ENCODE measurements around the gene RRAD.

RRAD gene

DNA sequence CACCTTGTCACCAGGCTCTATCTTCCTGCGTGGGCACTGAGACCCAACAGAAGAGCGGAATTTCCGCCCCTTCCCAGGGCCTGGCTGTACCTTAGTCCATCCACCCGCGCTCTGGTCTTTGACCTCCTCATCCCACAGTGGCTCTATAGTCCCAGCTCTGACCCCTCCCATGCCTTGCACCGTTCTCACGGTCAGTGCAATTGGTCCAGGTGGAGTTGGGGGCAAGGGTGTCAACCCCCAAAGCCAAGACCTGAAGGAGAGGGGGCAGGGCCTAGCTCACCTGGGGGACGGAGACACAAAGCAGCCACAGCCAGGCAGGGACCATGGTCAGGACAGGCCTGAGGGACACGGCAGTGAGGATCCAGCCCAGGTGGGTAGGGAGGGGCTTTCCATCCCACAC lies 7.6 kb downstream of the RRAD start:
- no peak for DNase-seq (ENCODE audit: low read depth)

DNA sequence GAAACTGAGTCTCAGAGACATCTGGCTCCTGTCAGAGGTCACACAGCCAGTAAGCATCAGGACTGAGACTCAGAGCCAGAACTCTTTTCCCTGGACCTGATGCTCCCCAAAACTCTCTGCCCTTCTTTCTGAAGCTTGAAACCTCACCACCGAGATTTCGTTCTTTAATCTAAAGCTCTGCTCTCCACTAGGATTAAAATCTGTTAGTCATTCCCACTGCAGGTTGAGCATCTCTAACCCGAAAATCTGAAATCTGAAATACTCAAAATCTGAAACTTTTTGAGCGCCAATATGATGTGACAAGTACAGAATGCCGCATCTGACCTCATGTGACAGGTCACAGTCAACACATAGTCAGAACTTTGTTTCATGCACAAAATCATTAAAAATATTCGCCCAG lies 8.8 kb downstream of the RRAD start:
- no peak for DNase-seq (ENCODE audit: low read depth)

DNA sequence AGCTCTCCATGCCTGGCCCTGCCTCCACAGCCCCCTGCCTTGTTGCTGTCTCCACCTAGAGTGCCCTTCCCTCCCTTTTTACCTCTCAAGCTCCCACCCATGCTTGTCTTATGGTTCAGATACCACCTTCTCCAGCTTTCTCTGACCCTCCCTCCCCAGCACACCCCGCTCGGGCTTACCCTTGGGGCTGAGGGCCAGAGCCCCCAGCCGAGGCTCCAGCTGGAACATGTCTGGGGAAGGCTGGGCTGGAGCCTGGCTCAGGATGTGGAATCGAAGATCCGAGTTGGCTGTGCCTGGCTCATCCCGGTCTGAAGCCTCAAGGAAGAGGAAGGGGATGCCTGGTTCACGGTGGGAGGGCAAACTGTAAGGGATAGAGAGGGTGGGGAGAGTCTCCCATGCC lies 10.3 kb downstream of the RRAD start:
- no peak for DNase-seq (ENCODE audit: low read depth)

DNA sequence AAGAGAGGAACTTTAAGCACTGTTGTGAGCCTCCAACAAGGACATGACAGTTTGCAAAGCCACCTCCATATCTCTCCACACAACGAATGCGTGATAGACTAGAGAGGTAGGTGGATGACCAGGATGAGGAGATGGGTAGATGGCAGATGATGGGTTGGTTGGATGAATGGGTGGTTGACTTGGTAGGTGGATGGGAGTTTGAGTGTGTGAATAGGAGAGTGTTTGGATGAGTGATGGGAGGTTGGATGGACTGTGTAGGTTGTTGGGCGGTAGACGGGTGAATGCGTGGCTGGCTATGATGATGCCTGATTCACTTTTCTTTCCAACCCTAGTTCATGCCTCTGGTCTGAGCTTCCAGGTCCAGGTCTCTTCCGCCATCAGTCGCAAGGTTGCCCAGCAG lies 10.8 kb downstream of the RRAD start:
- no peak for DNase-seq (ENCODE audit: low read depth)

DNA sequence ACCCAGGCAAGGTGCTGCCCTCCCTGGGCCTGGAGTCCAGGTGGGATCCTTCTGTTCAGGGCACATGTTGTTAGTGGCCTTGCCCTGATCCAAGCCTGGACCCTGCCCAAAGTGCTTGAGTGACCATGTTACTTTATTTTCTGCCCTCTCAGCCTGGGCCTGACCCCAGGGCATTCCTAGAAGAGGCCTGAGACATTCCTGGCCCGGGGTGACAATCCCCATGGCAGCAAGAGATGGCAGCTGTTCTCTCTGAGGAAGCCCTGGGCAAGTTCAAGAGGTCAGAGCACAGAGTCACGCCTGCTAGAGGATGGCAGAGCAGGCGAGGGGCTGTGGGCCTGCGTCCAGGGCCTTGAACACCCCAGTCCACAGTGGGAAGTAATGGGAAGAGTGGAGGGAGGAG lies 11.6 kb downstream of the RRAD start:
- no peak for DNase-seq (ENCODE audit: low read depth)

DNA sequence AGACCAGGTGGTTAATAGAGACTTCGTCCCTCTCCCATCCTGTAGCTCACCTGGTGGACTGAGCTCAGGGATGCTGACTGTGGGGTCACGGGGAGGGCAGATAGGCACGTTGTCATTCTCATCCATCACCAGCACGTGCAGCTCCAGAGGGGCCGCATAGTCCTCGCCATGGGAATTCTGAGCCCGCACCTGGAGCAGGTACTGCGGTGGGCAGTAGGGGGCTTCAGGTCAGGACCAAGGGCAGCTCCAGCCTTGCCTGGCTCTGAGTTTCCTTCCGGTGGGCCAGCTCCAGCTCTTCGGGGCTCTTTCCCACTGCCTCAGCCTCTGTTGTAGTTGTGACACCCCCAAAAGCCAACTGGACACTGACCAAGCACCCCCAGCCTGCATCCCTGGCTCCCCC lies 12.3 kb downstream of the RRAD start:
- DNase-seq (ENCODE audit: low read depth): no peak

DNA sequence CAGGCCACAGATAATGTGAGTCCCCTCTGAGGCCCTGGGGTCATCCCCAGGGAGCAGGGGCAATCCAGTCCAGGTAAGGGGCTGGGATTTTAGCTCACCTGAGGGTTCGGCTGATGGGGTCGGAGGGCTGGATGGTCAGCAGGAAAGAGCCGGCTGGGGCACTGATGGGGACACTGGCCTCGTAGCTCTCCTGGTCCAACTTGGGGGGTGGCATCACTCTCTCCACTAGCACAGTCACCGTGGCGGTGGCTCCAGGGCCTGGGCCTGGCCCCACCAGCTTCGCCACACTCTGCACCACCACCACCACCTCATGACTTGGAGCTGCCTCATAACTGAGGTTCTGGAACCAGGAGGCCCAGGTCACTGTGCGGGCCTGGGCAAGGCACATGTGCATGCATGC lies 13.5 kb downstream of the RRAD start:
- DNase-seq (ENCODE audit: low read depth): no peak

DNA sequence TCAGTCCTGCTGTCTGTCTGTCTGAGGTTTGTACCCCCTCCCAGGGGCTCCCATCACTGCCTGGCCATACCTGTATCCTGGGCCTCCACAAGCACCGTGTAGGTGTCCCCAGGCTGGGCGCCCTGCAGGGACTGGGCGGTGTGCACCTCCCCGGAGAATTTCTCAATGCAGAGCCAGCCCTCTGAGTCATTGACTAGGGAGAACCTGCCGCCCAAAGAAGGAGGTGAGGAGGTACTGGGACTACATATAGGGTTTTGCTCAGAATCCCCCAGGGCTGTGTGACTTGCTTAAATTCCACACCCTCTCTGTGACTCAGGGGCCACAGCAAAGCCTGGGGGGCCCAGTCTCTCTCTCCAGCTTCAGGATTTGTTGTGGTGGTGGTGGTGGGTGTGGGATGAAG lies 14.2 kb downstream of the RRAD start:
- DNase-seq (ENCODE audit: low read depth): no peak

DNA sequence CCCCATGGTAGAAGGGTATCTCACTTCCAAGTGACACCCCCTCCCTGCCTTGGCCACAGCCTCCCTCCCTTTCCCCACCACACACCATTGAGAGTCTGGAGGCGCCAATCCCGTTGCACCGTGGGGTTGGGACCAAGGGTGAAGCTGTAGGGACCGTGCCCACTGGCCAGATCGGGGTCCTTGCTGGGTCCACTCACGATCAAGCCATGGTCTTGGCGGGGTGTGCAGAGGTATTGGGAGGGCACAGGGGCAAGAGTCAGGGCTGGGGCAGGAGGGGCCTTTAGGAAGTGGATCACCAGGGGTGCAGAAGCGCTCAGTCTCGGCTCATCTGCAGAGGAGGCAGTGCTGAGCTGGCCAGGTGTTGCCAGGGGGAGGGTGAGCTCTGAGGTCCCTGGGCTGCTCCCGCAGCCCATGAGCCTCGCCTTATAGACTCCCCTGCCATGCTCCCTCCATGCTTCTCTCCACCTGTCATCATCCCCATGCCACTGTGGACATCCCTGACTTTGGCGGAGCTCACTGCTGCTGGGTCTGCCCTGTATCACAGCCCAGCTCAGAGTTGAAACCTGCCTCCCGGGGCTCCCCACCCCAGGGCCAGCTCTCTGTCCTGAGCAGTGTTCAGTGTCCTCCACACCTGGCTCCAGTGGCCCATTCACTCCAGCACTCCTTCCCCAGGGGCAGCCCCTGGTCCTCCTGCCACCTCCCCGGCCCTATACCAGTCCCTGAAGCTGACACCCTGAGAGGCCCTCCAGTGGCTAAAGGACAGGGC lies 15.0 kb downstream of the RRAD start:
- DNase-seq (ENCODE audit: low read depth): no peak

DNA sequence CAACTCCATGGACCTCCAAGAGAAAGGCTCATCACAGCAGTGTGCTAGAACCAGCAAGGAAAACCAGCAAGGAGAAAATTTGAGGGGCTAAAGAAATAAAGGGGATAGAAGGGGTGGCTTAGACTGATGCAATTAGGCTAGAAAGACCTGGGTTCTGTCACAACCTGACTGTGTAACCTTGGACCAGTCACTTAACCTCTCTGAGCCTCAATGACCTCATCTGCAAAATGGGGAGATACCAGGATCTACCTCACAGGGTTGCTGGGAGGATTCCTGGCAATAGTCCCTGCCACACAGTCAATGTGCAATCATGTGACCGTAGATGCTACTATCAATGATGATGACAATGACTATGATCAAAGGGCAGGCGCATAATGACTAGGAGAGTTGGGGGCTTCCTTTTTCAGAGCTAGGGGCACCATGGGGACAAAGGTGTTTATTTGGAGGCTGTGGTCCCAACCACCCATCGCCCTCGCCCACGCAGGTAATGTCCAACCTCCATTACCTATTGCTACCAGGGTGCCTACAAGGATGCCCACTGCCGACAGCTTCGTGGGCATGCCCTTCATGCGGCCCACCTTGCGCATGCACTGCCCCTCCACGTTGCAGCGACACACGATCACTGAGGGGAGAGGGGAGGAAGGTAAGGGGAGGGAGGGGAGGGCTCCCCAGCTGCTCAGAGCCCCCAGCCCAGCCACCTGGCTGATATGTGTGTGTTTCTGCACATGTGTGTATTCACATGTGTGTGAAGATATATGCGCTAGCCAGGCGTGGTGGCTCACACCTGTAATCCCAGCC lies 16.4 kb downstream of the RRAD start:
- no peak for DNase-seq (ENCODE audit: low read depth)

DNA sequence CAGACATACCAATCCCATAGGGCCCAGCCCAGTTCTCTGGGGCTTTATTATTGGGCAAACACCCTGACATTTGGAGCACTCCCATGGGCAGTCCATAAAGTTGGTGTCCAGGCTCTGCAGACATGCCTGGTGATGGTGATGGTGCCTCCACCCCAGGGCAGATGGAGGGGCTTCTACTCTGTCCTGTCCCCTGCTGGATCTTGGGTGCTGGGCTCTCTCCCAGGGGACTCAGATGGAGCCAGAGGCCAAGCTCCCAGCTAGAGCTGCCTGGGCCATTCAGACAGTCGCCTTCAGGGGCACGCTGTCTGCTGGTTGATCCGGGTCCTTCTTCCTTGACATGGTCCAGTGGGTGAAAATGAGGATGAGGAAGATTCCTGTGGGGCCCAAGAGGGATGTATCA lies 17.2 kb downstream of the RRAD start:
- no peak for DNase-seq (ENCODE audit: low read depth)

DNA sequence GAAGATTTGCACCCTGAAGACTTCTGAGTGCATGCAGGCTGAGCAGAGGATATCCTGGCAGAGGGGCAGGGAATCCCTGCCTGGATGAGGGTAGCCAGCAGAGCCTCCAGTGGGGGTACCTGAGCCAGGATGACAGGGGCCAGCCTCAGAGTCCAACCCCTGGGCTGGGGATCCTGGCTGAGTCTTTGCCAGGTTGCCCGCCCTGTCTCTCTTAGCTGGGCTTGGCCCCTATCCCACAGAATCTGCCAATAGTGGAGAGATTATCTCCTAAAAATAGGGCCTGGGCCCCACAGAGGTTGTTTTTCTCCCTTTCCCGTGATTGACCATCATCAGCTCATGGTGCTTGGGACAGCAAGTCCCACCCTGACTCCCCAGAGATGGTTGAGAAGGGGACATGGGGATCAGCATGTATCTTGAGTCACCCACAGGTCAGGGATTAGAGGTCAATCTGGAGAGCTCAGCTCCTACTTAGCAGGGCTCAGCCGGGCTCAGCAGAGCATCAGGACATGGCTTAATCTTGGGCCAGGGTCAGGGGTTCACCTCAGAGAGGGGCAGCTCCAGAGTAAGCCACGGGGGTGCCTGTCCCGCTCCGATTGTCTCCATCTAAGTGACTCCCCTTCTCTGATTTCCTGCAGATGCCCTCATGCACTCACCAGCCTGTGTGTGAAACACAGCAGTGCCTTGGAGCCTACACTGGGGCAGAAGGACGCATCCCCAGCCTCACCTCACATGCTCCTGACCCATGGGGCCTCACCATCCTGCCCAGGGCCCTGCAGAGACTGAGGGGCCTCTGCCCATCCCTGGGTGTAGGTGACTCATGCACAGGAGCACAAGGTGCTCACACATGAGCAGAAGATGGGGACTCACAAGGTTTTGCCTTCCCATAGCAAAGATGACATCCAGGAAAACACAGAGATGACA lies 18.2 kb downstream of the RRAD start:
- DNase-seq (ENCODE audit: low read depth): no peak

DNA sequence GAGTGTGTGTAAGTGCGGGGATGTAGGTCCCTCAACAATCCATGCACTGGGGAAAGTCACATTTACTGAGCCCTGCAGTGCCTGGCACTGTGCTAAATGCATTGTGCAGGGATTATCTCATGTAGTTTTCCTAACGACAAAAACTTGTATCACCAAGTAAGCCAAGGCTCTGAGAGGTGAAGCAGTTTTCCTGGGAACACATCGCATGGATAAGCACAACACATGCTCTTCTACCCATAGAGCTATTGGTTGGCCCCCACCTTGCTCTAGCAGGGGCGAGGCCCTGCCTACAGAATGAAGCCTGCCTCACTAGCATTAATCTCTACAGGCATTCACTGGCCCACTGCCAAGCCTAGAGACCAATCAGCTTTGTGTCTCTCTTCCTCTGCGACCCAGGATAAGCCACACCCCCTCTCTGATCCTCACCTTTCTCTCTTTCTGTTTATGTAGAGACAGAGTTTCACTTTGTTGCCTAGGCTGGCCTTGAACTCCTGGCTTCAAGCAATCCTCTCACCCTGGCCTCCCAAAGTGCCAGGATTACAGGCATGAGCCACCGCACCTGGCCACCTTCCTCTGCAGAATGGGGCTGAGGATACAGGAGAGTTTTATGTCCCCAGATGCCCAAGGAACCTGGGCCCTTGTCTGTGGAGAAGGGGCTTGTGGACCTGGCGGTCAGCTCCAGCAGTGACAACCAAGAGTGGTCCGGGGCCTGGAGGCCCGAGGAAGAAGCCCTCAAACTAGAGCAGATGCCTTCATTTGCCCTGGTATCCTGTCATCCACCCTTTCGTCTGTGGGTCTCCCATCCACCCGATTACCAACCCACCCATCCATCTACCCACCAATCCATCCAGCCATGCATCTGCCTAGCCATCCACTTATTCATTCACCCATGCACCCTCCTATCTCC lies 19.4 kb downstream of the RRAD start:
- no peak for DNase-seq (ENCODE audit: low read depth)

DNA sequence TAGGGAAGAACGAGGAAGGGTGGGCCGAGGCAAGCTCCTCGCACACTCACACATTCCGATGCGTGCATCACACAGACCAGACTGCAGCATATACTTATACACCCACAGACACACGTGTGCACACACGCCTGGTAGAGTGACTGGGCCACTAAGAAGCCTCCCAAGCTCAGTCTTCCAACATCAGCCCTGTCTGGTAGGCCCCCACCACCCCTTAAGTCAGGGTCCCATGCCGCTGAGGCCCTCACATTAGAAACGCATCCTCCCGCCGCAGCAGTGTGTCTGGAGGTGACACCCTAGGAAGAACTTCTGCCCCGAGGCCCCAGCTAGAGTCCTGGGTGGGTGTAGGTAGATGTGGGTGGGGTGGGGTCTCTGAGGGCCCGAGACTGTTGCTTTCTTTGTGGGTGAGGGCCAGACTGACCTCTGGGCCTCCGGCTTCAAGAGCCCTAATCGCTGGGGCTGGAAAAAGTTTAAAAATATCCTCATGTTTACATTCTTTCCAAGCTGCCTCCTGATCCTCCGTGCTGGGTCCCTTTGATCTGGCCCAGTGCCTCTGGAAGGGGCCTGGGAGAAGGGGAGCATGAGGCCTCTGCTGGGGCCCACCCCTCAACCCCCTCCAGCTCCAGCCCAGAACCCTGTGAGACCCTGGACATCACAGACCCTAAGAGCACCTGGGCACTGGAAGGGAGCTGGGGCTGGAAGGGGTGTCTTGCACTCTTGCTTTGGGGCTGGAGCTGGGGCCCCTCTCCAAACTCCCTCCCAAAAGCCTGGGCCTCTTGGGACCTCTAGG lies 20.3 kb downstream of the RRAD start:
- no peak for DNase-seq (ENCODE audit: low read depth)

DNA sequence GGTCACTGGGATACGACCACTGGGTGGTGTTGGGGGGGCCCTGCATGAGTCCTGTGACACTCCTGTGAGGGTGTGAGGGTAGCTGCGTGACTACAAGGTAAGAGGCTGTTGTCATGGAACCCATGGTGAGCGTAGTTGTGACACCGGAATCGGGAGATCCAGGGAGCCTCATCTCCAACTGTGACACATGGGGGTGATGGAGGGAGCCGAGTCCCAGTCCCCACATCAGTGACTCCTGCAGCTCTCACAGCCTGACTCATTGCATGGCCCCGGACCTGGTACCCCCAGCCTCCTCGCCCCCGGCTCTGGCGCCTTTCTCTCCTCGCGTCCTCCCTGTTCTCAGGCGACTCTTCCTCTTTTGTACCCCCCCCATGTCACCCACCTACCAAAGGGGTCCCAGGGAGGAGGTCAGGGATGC lies 20.9 kb downstream of the RRAD start:
- DNase-seq (ENCODE audit: low read depth): no peak

DNA sequence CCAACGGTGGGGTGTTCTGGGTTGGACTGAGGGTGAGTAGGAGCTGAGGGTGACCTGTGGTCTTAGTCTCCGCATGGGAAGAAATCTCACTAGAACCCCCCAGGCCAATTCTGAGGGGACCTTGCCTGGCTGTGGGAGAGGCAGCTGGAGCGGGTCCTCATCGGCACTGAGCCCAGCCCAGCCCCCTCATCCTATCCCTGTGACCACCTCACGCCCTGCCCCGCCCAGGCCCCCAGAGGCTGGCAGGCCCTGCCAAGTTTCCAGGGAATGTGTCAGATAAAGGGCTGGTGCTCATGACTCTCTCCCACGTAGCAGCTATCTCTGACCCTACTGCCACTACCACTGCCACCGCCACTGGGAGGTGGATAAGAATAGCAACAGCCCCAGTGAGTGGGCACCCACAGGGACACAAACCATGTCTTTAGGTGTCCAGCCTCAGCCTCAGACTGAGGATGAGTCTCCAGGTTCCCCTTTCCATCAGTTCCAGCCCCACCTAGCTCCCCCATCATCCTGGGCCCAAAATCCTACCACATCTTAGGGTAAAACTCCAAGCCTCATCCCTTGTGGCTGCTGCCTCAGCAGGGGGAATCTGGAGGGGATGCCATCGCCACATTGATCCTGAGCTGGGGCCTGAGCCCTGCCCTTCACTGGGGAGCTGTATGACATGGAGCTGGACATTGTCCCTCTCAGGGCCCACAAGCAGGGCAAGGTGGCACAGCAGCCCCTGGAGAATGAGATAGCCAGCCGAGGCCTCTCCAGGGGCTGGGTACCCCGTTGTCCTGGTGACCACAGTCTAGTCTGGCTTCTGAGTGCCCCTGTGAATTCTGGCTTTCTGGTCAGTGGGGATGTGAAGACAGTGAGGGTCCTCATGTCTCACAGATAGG lies 21.5 kb downstream of the RRAD start:
- DNase-seq (ENCODE audit: low read depth): no peak

DNA sequence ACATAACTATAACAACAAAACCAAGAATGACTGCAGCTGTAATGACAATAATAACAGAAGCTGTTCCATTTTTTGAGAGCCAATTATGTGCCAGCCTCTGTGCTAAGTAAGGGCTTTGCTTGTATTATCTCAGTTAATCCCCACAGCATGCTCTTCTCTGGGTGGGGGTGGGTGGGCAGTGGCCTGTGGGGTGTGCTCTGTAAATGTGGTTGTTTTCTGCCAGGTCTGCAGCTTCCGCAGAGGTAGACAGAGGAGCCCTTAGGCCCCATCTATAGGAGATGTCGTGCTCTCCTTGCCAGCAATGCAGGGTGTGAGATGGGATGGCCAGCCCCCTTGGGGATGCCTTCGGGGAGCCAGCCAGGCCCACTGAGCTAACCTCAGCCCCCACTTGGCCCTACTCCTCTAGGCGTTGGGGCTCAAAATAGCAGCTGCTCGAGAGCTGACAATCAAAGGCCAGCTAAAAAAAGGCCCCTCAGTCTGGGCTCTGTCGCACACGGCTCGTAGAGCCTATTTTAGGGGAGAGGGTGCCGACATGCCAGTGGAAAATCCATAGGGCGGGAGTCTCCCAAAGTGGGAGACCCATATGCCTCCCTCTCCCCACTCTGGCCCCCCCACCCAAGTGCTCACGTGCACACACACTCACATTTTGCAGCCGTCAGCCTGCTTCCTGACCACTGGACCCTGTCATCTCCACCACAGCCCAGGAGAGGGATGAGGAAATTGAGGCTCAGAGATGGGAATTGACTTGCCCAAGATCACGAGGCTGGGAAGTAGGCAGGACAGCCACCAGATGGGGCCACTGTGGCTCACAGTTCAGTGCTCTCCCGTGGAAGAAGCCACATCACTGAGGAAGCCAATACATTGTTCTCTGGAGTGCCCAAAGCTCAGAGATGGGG lies 22.4 kb downstream of the RRAD start:
- DNase-seq (ENCODE audit: low read depth): no peak

DNA sequence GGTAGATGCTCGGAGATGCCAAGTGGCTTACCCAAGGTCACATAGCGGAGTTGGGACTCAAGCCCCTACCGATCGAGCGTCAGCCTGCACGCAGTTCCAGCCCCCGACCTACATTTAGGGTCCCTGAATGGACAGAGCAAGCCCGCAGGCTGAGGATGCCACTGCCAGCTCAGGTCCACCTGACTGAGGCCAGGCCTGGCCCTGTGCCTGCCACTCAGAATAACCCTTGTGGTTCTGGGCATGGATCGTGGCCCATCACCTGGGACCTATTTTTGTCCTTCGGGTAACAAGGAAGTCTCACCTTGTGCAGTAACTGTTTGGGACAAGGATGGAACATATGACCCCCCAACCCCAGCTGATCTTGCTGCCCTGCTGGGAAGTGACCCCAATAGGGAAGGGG lies 23.7 kb downstream of the RRAD start:
- no peak for DNase-seq (ENCODE audit: low read depth)
